HepG2 (cell line): ENCODE data around the gene NPC2. TPM values are rescaled to one million over a fixed set of nuclear protein-coding genes. Genes with fewer than 3 reads are reported as not detected.

Experiments used
- ATAC-seq: fragments of 200-7000 bp; cut with Tn5 transposase; 3 replicates; pipeline ENCODE4 v1.9.1; 2020; ENCODE audit warnings: mild to moderate bottlenecking, moderate library complexity
- BruUV-seq: library from RNA; stranded (reverse); fragments of 400-500 nt; replicated peaks from 2 replicates; lab custom pipeline; 2021; lab: Mats Ljungman, UMichigan
- CTCF ChIA-PET: fragments of 300-600 bp; formaldehyde crosslinking; extraction: SDS; loops from one replicate; lab custom pipeline; 2021; ENCODE audit warnings: low total read pairs, inconsistent platforms, low intra/inter-chr PET ratio; lab: Yijun Ruan, JAX
- POLR2A ChIA-PET: fragments of 350-600 bp; sonication (Branson Sonifier 250); formaldehyde crosslinking; loops from one replicate; lab custom pipeline; 2020; ENCODE audit warnings: antibody characterized with exemption, inconsistent platforms; lab: Yijun Ruan, JAX
- DNase-seq: peaks from one replicate; pipeline ENCODE4 v3.0.0-alpha.2; 2015; ENCODE audit warnings: low spot score
- FAIRE-seq: peaks from 3 replicates; lab custom pipeline; 2011; peaks lifted over from hg19 to GRCh38; lab: Jason Lieb, UNC
- H2AFZ ChIP-seq: one replicate; pipeline ENCODE4 v1.6.1; 2011; ENCODE audit warnings: low read length, inconsistent platforms
- H3K27ac ChIP-seq: fragments of 300-600 bp; 3 replicates; pipeline ENCODE4 v1.8.0; 2011; ENCODE audit warnings: mixed run types, mild to moderate bottlenecking, mixed read lengths, low read length, inconsistent platforms; ENCODE audit not compliant: insufficient read depth; ENCODE audit errors: extremely low read length
- H3K27me3 ChIP-seq, 2 experiments: fragments of 200-600 bp in 1 of 2; 2 replicates in 1 of 2; 3 replicates in 1 of 2; pipeline versions ENCODE4 v1.6.0 to v1.8.0; 2011; ENCODE audit warnings: low read length in 2 of 2, mild to moderate bottlenecking in 2 of 2, moderate library complexity in 2 of 2, inconsistent platforms in 1 of 2; ENCODE audit not compliant: insufficient read depth in 2 of 2, control insufficient read depth in 1 of 2
- H3K36me3 ChIP-seq, 2 experiments: fragments of 200-600 bp in 1 of 2; replicated peaks in 1 of 2; 2 replicates in 1 of 2; 3 replicates in 1 of 2; pipeline versions ENCODE4 v1.5.1 to v1.8.0; 2011; ENCODE audit warnings: low read length in 2 of 2, inconsistent platforms in 1 of 2; ENCODE audit not compliant: insufficient read depth in 2 of 2, control insufficient read depth in 1 of 2
- H3K4me1 ChIP-seq: 2 replicates; pipeline ENCODE4 v1.5.1; 2012; ENCODE audit warnings: low read length, inconsistent platforms; ENCODE audit not compliant: insufficient read depth
- H3K4me2 ChIP-seq: 2 replicates; pipeline ENCODE4 v1.6.0; 2011; ENCODE audit warnings: low read depth, low read length, inconsistent platforms
- H3K4me3 ChIP-seq, 3 experiments: fragments of 200-600 bp in 1 of 3; sonication (generic), shearing (Covaris generic) in 1 of 3; replicated peaks in 1 of 3; 2 replicates each; pipeline ENCODE4 v1.5.1; 2011 to 2016; ENCODE audit warnings: low read length in 3 of 3, inconsistent platforms in 2 of 3, low read depth in 2 of 3, mild to moderate bottlenecking in 2 of 3, control low read depth in 1 of 3, mixed read lengths in 1 of 3; ENCODE audit not compliant: insufficient read depth in 1 of 3
- H3K79me2 ChIP-seq: one replicate; pipeline ENCODE4 v1.6.1; 2011; ENCODE audit warnings: low read length, inconsistent platforms; ENCODE audit not compliant: insufficient read depth
- H3K9ac ChIP-seq: 2 replicates; pipeline ENCODE4 v1.6.0; 2011; ENCODE audit warnings: mild to moderate bottlenecking, low read depth, low read length, inconsistent platforms; ENCODE audit not compliant: insufficient read depth
- H3K9me3 ChIP-seq: 2 replicates; pipeline ENCODE4 v1.5.1; 2012; ENCODE audit warnings: mild to moderate bottlenecking, low read length
- H4K20me1 ChIP-seq: 2 replicates; pipeline ENCODE4 v1.6.0; 2011; ENCODE audit warnings: inconsistent platforms, mild to moderate bottlenecking, low read length, moderate library complexity; ENCODE audit not compliant: insufficient read depth
- CBX2 ChIP-seq, 2 experiments: fragments of 200-600 bp in 1 of 2; sonication (generic); formaldehyde crosslinking in 1 of 2; IDR thresholded peaks; 2 replicates each; pipeline versions ENCODE4 v1.7.0 to v1.8.1; 2018 to 2022; ENCODE audit warnings: low read depth in 2 of 2, low read length in 1 of 2, mild to moderate bottlenecking in 1 of 2, missing genetic modification reagents in 1 of 2
- ELF4 ChIP-seq: sonication (generic); formaldehyde crosslinking; IDR thresholded peaks from 2 replicates; pipeline ENCODE4 v1.5.0; 2020; ENCODE audit warnings: missing genetic modification reagents, mild to moderate bottlenecking, moderate library complexity, borderline replicate concordance
- MBD4 ChIP-seq: IDR thresholded peaks from 2 replicates; pipeline ENCODE4 v1.6.1; 2012; ENCODE audit warnings: low read length, inconsistent platforms, borderline replicate concordance
- ONECUT2 ChIP-seq: sonication (generic); formaldehyde crosslinking; IDR thresholded peaks from 2 replicates; pipeline ENCODE4 v1.4.0; 2020; ENCODE audit warnings: missing genetic modification reagents
- RCOR2 ChIP-seq: IDR thresholded peaks from 2 replicates; pipeline ENCODE4 v1.6.1; 2016; ENCODE audit warnings: missing biosample characterization, missing genetic modification reagents
- SOX13 ChIP-seq, 3 experiments: fragments of 450-650 bp in 1 of 3; sonication (generic) in 1 of 3; formaldehyde crosslinking in 1 of 3; IDR thresholded peaks in 2 of 3; conservative IDR thresholded peaks in 1 of 3; 2 replicates each; pipeline versions ENCODE4 v1.5.0 to v1.6.1; 2016 to 2020; ENCODE audit warnings: antibody characterized with exemption in 1 of 3, mild to moderate bottlenecking in 1 of 3, missing compliant biosample characterization in 1 of 3, missing genetic modification reagents in 1 of 3, moderate library complexity in 1 of 3
- ZNF34 ChIP-seq: sonication (generic); formaldehyde crosslinking; IDR thresholded peaks from 2 replicates; pipeline ENCODE4 v1.4.0; 2020; ENCODE audit warnings: mild to moderate bottlenecking, missing genetic modification reagents, borderline replicate concordance
- ZNF441 ChIP-seq: sonication (generic); formaldehyde crosslinking; IDR thresholded peaks from 2 replicates; pipeline ENCODE4 v1.7.0; 2021; ENCODE audit warnings: missing genetic modification reagents, borderline replicate concordance
- WGBS: methylation state at CpG from one replicate; pipeline ENCODE4 v1.1.6; 2017; ENCODE audit warnings: low lambda C conversion rate; 5-methylcytosine and 5-hydroxymethylcytosine counted together
- in situ Hi-C: cut with HindIII; loops from 2 replicates; pipeline ENCODE4 v1.10.0; 2017; ENCODE audit warnings: low pct_unique_long_range_greater_than_20kb; ENCODE audit not compliant: extremely low pct_ligation_motif_present
- intact Hi-C: fragments of 100-400 bp; cut with micrococcal nuclease; formaldehyde crosslinking; loops from one replicate; pipeline ENCODE4 v1.10.0; 2022; ENCODE audit not compliant: unreplicated experiment
- polyA plus RNA-seq, 8 experiments: library from polyadenylated mRNA; depleted of rRNA in 3 of 8; stranded (reverse) in 7 of 8; unstranded in 1 of 8; fragments of >200 nt; fragmentation: Illumina TruSeq in 4 of 8; extraction: Trizol in 4 of 8; gene quantifications; 2 replicates each; pipeline versions ENCODE4 v1.2.1 to v1.2.3, GENCODE V29; 2011 to 2016; ENCODE audit warnings: low read depth in 4 of 8, missing spikeins in 1 of 8, mixed read lengths in 1 of 8; ENCODE audit not compliant: insufficient read depth in 1 of 8
- total RNA-seq, 5 experiments: library from RNA; depleted of rRNA; stranded (reverse); fragments of >200 nt; fragmentation: Illumina TruSeq; extraction: Trizol; gene quantifications; 2 replicates each; pipeline ENCODE4 v1.2.3, GENCODE V29; 2016; ENCODE audit warnings: low read depth in 1 of 5
- TF ChIP-seq, protein P1 (sequence below): sonication (generic); formaldehyde crosslinking; IDR thresholded peaks from 2 replicates; pipeline ENCODE4 v1.8.0; 2022; ENCODE audit warnings: mild to moderate bottlenecking, missing genetic modification reagents, borderline replicate concordance
- TF ChIP-seq, protein P2 (sequence below): sonication (generic); formaldehyde crosslinking; IDR thresholded peaks from 2 replicates; pipeline ENCODE4 v1.5.0; 2020; ENCODE audit warnings: missing genetic modification reagents
- TF ChIP-seq, protein P3 (sequence below): sonication (generic); formaldehyde crosslinking; IDR thresholded peaks from 2 replicates; pipeline ENCODE4 v1.5.1; 2020; ENCODE audit warnings: missing genetic modification reagents, mild to moderate bottlenecking, borderline replicate concordance
- TF ChIP-seq, protein P4 (sequence below): sonication (generic); formaldehyde crosslinking; IDR thresholded peaks from 2 replicates; pipeline ENCODE4 v1.5.1; 2020; ENCODE audit warnings: mild to moderate bottlenecking, missing genetic modification reagents
- TF ChIP-seq, protein P5 (sequence below): sonication (generic); formaldehyde crosslinking; IDR thresholded peaks from 2 replicates; pipeline ENCODE4 v1.4.0; 2020; ENCODE audit warnings: mild to moderate bottlenecking, missing genetic modification reagents

NPC2 gene
- total and polyA plus RNA-seq, 2 of the 13 experiments (the other 11 are each of a cell fraction or from before 2014, with no cell fraction given) = 132 to 164 TPM

DNA sequence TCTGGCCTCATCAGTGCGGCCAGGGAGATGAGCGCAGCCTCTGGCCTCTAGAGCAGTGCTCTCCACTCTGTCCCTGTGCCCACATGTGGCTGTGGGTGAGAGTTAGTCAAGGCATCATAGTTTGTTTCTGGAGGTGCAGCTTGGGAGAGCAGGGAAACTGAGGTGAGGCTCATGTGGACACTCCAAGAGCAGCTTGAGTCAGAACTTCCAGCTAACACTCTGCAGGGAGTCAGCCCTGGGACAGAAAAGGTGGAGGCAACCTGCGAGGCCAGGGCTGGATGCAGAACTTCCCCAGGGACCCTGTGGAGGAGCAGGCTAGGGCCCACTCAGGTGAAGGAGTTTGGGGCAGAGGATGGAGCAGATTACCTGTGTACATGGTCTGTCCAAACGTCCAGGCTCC, 11.3 kb upstream of the NPC2 start (continued):
- TF ChIP-seq ELF4 (CRISPR knock-in tag) (no peak), MBD4 (no peak)
- TF ChIP-seq, protein P1, sequence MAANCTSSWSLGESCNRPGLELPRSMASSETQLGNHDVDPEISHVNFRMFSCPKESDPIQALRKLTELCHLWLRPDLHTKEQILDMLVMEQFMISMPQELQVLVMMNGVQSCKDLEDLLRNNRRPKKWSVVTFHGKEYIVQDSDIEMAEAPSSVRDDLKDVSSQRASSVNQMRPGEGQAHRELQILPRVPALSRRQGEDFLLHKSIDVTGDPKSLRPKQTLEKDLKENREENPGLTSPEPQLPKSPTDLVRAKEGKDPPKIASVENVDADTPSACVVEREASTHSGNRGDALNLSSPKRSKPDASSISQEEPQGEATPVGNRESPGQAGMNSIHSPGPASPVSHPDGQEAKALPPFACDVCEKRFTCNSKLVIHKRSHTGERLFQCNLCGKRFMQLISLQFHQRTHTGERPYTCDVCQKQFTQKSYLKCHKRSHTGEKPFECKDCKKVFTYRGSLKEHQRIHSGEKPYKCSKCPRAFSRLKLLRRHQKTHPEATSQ = no peak
- TF ChIP-seq, all 625 proteins: peak for 0

DNA sequence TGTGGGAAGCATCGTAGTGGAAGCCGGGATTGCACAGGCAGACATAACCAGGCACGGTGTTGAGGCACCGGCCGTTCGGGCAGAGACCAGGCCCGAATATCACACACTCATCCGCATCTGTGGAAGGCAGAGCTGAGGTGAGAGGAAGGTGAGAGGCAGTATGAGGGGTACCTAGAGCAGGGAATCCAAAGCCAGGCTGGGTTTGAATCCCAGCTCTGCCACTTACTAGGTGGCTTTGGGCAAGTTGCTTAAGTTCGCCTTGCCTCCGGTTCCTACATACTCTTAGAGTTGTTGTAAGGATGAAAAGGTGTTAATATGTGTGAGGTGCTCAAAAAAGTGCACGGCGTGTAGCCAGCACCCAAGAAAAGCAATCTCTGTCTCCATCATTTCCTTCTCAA, 10.8 kb upstream of the NPC2 start:
- Histone ChIP-seq H3K9ac (no peak overlapping the region), H3K9me3 (no peaks in the 10 kb centered on the region), H3K27me3 (peaks cover 0 to 22% of the 10 kb centered on the region in 2 experiments; a peak in 2 of 5 replicates), H3K36me3 (no peaks in the 10 kb centered on the region), H3K4me2 (no peak overlapping the region), H3K79me2 (no peaks in the 10 kb centered on the region), H3K4me1 (0 out of 2 replicates have a peak, but pooled peaks cover 4% of the 10 kb centered on the region), H2AFZ (no peak overlapping the region), H3K27ac (no peak overlapping the region), H3K4me3 (no peak overlapping the region), H4K20me1 (no peaks in the 10 kb centered on the region)
- 74% methylated on average over 9 of the region's 12 CpGs for WGBS
- in situ Hi-C loops (no loop called here), intact Hi-C loops (loop anchor here (5.0 kb wide), 2 partner anchors 108 to 298 kb away; partner anchors contain the start of gene LTBP2)
- ATAC-seq (no peak), DNase-seq (no peak), FAIRE-seq (no peak)
- no TSS peak for BruUV-seq
- ChIA-PET POLR2A (interaction anchor here (1.5 kb wide), 1 partner anchor 11 kb away, joined by 5 read pairs; the partner anchor contains the start of genes ISCA2 and NPC2), CTCF (no interaction called here)
- TF ChIP-seq ZNF441 (CRISPR knock-in tag) (no peak), CBX2 (IDR thresholded peaks at IDR 0.05; ENCODE audit: low read depth, low read length) (no peak), CBX2 (CRISPR knock-in tag; IDR thresholded peaks at IDR 0.05; ENCODE audit: low read depth) (no peak), RCOR2 (CRISPR knock-in tag) (no peak), ELF4 (CRISPR knock-in tag) (no peak), SOX13 (IDR thresholded peaks at IDR 0.05) (no peak), SOX13 (CRISPR knock-in tag; conservative IDR thresholded peaks at IDR 0.05 in 1 of 2, IDR thresholded peaks at IDR 0.05 in 1 of 2) (no peak), ZNF34 (CRISPR knock-in tag) (no peak), ONECUT2 (CRISPR knock-in tag) (no peak)
- TF ChIP-seq, protein P2, sequence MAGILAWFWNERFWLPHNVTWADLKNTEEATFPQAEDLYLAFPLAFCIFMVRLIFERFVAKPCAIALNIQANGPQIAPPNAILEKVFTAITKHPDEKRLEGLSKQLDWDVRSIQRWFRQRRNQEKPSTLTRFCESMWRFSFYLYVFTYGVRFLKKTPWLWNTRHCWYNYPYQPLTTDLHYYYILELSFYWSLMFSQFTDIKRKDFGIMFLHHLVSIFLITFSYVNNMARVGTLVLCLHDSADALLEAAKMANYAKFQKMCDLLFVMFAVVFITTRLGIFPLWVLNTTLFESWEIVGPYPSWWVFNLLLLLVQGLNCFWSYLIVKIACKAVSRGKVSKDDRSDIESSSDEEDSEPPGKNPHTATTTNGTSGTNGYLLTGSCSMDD (CRISPR knock-in tag) = no peak
- TF ChIP-seq, protein P3, sequence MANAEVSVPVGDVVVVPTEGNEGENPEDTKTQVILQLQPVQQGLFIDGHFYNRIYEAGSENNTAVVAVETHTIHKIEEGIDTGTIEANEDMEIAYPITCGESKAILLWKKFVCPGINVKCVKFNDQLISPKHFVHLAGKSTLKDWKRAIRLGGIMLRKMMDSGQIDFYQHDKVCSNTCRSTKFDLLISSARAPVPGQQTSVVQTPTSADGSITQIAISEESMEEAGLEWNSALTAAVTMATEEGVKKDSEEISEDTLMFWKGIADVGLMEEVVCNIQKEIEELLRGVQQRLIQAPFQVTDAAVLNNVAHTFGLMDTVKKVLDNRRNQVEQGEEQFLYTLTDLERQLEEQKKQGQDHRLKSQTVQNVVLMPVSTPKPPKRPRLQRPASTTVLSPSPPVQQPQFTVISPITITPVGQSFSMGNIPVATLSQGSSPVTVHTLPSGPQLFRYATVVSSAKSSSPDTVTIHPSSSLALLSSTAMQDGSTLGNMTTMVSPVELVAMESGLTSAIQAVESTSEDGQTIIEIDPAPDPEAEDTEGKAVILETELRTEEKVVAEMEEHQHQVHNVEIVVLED (CRISPR knock-in tag) = no peak
- TF ChIP-seq, protein P4, sequence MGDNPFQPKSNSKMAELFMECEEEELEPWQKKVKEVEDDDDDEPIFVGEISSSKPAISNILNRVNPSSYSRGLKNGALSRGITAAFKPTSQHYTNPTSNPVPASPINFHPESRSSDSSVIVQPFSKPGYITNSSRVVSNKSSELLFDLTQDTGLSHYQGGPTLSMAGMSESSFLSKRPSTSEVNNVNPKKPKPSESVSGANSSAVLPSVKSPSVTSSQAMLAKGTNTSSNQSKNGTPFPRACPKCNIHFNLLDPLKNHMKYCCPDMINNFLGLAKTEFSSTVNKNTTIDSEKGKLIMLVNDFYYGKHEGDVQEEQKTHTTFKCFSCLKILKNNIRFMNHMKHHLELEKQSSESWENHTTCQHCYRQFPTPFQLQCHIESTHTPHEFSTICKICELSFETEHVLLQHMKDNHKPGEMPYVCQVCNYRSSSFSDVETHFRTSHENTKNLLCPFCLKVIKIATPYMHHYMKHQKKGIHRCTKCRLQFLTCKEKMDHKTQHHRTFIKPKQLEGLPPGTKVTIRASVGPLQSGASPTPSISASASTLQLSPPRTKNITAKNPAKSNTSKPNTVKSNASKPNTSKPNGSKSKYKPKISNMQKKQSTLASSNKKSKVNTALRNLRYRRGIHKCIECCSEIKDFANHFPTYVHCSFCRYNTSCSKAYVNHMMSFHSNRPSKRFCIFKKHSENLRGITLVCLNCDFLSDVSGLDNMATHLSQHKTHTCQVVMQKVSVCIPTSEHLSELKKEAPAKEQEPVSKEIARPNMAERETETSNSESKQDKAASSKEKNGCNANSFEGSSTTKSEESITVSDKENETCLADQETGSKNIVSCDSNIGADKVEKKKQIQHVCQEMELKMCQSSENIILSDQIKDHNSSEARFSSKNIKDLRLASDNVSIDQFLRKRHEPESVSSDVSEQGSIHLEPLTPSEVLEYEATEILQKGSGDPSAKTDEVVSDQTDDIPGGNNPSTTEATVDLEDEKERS (CRISPR knock-in tag) = no peak
- TF ChIP-seq, protein P5, sequence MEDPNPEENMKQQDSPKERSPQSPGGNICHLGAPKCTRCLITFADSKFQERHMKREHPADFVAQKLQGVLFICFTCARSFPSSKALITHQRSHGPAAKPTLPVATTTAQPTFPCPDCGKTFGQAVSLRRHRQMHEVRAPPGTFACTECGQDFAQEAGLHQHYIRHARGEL (CRISPR knock-in tag) = no peak
